Measurements from ENCODE around the gene MEGF6.

Gene MEGF6

DNA sequence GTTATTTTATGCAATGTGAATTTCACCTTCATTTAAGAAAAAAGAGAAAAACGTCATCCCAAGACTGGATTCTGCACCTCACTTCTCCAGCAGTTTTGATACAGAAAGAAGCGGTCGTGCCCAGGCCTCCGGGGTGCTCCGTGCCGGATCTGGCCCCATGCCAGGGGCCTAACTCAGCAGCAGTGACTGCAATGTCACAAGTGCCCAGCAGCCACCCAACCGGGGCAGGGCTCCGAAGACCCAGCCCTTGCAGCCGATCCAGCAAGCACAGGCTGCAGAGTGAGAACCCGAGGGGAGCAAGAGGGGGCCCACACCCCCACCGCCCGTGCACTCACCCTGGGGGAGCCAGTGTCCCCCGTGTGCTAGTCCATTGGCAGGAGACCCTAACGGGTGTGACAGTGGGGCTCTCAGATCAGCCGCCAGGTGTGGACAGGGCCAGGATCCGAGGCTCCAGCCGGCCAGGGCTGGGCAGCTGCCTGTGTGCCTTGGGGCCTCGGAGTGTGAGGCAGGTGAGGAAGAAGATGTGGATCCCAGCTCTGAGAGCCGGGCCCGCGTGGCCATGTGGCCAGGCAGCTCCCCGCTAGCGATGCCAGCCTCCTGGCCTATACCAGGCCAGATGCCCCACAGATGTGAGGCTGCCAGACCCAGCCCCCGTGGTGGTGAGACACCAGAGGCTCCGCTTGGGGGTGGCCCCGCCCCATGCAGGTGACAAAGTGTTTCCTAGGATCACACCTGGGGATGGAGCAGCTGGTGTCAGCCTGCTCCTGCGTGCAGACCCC is 60.6 kb downstream of the MEGF6 start:
- FAIRE-seq: no peak

DNA sequence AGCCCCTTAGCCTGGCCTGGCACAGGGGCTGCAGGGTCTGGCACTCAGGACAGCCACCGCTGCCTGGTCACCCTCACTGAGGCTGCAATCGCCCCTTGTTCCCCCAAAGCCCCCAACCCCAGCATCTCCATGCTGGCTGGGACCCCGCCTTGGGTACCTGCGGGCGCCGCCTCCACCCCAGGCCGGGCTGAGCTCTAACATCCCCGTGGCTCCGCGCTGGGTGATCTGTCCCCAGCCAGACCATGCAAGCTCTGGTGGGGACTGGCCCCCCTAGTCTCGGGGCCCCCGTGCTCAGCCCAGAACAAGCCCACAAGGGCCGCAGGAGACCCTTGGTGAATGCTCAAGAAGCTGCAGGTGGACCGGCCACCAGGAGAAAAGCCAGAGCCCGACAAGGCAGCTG is 62.4 kb downstream of the MEGF6 start:
- no peak for FAIRE-seq

DNA sequence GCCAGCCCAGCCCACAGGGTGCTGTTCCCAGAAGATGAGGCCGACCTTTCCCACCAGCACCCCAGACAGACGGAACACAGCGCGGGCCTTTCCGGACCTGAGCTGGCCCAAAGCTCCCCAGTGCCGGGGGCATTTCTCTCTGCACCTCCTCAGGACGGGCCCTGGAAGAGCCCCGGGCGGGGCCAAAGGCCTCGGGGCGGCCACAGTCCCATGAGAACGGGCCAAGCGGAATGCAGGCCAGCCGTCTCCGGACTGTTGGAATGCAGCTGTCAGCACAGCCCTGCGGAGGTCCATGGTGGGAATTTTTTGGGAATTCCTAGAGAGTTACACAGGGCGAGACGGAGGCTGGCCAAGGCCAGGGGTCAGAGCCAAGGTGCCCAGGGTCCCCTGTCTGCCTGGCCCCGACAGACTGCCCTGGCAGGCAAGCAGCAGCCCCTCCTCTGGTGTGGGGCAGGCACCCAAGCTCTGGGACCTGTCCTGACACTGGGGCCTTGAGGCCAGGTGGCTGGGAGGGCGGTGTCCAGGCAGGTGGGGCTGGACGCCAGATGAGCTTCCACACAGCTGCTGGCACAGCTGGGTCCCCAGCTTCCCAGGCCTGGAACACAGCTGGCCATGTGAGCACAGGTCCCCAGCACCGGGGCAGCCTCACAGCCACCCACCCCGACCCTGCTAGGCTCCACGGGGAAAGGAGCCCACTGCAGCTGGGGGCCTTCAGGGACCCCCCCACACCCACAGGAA is 63.0 kb downstream of the MEGF6 start:
- no peak for FAIRE-seq

DNA sequence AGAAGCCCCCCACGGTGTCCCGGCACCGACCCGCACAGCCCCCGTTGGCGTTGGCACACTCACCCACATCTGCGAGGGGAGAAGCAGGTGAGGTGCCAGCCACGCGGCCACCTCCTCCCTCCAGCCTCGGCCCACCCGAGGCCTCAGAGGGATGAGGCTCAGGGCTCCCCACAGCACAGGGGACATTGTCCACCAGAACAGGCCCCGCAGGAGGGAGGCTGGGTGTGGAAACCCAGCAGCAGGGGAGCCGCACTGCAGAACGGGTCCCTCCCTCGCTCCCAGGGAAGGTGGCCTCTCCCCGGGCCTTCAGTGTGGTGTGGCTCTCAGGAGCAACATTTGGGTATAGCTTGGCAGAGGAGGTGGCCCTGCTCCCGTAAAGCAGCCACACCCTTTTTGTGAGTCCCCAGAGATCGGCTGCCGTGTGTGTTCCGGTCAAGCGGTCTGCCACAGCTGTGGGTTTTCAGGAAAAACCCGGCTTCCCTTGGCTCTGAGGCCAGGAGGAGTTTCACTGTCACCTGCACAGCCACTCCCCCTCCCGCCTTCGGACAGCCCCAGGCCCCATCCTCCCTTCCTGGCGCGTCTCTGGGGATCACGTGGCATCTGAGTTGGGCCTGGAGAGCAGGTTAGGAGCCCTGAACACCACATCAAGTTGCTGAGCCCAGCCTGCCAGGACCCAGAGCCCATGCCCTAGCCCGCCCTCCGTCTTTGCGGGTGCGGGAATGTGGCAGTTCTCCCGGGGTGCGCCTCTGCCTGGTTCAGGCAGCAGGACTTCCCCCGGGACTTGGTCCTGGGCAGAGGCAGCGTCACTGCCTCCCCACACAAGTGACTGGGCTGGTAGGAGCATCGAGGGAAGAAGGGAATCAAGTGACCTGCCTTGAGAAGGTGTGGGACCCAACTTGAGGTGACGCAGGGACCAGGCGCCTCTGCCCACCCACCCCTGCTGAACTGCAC is 64.0 kb downstream of the MEGF6 start:
- no peak for FAIRE-seq

DNA sequence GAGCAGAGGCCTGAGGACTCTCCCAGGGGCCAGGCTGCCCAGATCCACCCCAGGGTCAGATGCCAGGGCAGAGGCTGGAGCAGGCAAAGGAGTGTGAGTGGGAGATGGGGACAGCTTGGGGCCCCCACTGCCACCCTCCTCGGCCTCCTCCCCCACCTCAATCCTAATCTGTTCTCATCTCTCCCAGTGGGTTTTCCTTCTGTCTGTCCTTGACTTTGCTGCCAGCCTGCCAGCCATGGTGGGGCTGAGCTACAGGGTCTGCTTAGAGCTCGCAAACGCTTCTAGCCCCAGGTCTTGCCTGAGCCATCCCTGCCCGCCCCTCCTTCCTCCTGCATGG is 65.3 kb downstream of the MEGF6 start:
- no peak for FAIRE-seq

DNA sequence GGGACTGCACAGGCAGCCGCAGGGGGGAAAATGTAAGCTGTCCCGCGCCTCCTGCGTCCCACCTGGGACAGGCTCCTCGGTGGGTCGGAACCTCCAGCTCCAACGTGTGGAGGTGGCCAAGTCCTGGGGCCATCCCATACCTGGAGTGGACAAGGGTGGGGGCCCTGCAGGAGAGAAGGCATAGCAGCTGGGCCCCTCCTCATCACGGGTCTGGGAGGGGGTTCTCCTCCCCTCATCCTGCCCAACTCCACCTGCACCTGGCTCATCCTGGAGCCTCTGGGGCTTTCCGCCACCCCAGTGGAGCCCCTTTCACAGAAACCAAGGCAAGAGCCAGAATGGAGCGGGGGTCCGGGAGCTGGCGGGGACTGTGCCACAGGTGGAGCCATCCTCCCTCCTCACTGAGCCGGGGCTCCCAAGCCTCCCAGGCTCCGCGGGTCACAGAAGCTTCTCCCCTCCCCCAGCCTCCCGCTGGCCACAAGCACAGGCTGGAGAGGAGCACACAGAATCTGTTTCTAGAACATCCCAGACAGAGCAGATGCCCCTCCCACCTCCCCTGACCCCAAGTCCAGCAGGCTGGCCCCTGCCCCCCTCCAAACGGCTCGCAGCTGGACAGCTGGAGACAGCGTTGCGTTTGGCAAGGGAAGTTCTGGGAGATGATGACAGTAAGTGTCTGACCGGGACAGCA is 65.8 kb downstream of the MEGF6 start:
- no peak for FAIRE-seq

DNA sequence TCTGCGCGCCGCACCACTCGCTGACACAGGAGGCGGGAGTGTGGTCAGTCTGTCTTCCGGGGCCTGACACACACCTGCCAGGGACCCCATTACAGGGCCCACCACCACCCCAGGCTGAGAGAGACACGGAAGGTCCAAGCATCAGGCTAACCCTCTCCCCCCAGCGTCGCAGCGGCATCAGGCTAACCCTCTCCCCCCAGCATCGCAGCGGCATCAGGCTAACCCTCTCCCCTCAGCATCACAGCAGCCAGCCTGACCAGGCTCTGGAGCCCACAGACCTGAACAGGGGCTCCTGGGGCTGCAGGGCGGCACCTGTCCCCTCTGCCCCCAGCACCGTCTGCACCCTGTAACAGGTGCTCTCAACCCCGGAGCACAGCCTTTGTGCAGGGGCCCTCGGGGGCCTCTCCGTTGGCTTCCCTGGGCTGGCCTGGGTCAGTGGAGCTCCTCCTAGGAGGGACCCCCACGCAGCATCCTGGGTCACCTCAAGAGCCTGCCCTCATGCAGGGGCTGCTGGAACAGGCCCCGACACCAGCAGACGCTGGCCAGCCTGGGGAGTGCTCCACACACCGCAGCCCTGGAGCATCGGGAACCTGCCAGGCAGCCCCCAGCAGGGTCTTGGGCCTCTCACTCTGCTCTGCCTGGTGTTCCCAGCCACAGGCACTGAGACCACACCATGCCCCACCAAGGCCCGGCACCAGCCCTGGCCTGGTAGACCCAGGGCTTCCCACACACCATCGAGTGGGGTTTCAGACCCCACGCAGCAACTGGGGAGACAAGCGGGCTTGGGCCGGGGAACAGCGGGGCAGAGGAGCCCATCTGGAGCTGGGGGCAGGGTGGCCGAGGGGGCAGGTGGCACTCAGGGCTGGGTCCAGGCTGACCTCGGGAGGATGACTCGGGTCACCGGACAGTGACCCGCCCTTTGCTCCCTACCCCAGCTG is 67.0 kb downstream of the MEGF6 start:
- FAIRE-seq: no peak

DNA sequence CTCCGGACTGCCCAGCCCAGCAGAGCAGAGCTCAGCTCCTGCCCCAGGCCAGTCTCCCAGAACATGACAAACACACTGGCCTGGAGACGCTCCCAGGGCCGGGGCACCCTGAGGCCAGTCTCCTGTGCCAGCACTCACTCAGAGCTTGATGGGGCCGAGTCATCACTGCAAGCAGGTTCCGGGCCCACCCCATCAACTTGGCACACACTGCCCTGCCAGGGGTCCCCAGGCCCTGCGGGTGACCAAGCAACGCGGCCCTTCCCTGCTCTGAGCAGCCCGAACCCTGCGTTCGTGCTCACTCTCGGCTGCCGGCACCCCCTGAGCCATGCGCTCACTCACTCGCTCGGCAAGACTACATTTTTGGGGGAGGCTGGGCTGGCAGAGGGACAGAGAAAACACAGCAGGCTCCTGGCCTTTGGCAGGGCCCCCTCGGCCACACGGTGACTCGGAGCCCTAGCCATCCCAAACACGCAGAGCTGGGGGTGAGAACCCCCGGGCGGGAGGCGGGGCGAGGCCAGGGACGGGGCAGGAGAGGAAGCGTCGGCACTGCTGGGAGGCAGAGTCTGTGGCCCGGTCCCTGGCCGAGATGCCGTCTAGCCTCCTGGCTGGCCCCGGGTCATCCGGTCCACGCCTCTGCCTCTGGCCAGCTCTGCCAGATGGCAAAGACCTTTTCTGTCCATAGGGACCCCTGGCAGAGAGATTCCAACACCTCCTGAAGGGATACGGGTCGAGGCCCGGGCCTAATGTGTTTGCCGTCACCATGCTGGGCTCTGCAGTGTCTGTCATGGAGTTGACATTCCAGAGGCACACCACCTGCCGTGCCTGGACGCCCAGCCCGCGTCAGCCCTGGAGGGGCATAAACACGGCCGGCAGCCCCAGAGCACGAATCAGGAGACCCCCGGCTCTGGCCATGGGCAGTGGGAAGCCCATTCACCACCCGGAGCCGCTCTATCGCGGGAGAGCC is 68.0 kb downstream of the MEGF6 start:
- no peak for FAIRE-seq

DNA sequence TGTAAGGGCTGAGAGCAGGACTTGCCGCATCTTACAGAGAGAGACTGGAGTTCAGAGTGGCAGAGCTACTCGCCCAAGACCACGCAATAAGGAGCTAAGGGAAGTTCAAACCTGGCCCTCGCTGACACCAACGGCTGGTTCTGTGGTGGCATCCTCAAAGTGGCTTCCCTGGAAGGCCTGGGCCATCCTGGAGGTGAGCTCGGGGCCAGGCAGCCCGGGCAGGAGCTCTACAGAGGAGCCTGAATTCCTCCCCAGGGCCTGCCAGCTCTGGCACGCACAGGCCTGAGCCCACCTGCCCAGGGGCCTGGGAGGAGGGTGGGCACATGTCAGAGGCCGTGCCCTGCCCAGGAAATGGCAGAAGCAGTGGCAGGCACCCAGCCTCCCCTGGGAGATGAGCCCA is 68.6 kb downstream of the MEGF6 start:
- no peak for FAIRE-seq

DNA sequence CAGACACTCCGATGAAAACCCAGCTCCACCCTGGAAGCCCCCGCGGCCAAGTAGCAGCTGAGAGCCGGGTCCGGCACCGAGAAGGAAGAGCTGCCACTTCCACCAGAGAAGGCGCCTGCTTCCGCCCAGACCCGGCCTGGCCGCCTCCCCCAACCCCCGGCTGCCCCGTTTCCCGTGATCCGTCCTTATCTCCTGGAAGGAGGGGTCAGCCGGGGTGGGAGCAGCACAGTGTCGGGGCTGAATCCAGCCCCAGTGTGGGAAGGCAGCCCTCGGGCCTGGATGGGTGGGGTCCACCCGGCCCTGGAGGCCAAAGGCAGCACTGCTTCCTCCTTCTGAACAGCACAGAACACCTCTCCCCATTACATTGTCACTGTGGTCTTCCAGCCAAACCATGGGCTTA is 69.4 kb downstream of the MEGF6 start:
- FAIRE-seq: no peak

DNA sequence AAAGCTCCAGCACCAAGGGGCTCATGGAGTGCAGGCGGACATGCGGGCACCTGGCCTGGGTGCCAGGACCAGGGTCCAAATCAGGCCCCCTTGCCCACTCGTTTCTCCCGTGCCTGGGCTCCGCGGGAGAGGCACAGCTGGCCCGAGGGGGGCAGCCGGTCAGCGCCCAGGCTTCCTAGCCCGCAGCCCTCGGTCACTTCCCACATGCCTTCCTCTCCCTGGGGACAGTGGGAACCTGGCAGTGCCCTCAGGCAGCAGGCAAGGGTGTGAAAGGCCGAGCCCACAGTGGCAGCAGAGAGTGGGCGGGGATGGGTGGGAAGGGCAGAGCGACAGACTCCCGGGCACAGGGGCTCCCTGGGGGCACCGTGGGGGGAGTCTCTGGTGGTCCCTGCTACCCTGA is 69.8 kb downstream of the MEGF6 start:
- no peak for FAIRE-seq

DNA sequence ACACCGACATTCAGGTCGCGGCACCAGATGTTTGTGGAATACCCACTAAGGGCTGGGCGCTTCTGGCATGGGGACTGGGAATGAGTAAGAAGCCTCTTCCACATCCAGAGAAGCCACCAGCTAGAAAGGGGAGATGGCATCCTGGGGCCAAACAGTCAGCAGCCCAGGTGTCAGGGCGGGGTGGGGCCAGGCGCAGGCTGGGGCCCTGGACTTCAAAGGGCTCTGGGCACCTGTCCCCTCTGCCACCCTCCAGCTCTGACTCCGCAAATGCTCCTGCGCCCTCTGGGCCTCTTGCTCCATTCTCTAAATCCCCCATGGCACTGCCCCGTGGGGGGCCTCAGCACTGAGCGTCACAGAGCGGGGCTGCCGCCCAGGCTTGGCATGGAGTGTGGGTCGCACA is 70.4 kb downstream of the MEGF6 start:
- no peak for FAIRE-seq

DNA sequence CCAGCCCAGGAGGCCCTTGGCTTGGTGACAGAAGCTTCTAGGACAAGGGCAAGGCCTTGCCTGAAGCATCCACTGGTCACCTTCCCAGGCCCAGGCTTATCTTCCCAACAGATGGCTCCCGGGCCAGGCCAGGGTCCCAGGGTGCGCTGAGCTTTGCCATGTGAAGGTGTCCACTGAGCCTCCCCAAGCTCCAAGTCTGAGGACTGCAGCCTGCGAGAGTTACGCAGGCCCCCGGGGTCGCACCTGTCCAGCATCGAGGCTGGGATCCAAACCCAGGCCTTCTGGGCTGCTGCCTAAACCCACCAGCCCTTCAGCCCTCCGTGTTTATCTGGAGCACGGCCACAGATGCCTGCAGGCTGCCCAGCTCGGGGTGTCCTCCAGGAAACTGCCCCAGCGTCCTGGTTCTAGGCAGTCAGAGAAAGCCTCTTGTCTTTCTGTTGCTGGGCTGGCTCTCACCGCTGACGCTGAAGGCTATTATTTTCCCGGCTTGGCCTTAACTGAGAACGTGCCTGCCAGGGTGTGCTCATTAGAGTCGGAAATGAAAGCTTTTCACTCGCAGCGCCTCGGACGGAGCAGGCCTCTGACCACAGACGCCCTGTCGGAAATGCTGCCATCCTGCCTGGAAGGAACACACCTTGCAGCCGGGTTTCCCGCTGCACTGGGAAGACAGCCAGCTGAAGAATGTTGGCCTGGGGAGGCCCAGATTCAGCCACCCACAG is 71.4 kb downstream of the MEGF6 start:
- FAIRE-seq: no peak

DNA sequence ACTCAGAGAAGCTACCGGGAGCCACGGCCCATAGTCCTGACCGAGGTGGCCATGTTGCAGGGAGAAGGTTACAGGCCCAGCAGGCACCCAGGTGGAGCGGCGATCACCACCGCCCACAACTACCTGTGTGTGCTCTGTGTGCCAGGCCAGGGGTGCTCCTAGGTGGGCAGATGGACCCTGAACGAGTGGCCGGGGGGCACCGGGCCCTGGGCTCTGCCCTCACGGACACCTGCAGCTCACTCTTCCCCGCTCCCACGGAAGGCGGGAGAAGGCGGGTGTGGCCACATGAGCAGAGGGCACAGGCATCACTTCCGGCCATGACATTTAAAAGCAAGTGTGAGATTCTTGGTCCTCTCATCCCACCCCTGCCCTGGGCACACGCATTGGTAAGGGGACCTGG is 73.9 kb downstream of the MEGF6 start:
- no peak for FAIRE-seq

DNA sequence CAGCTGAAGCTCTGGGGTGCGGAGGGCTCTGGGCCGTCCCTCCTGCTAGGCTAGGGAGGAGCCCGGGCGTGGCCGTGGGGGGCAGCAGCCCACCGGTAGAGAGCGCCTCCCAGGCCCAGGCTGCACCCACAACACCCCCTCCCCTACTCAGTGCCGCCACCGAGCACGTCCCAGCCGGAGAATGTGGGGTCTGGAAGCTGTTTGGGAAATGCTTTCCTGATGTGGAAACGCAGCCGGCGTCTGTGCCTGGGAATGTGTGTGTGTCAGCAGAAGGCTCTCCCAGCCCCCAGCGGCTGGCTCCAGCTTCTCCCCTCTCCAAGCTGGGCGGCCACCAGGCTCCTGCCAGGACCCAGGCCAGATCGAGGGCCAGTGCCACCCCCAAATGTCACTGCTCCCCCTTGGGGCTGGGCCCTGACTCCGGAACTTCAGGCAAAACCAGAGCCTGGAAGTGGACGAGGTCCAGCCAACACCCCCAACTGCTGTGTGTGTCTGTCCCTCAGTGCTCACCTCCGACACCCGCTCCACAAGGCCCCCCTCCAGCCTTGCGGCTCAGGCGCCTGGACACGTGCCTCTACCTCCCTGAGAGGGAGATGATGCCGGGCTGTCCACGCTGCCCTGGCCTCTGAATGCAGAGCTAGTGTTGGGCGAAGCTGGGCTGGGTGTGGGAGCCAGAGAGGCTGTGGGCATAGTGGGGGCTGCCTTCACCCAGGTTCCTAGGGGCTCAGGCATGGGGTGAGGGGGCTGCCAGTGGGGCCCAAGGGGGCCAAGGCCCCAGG is 74.7 kb downstream of the MEGF6 start:
- FAIRE-seq: no peak

DNA sequence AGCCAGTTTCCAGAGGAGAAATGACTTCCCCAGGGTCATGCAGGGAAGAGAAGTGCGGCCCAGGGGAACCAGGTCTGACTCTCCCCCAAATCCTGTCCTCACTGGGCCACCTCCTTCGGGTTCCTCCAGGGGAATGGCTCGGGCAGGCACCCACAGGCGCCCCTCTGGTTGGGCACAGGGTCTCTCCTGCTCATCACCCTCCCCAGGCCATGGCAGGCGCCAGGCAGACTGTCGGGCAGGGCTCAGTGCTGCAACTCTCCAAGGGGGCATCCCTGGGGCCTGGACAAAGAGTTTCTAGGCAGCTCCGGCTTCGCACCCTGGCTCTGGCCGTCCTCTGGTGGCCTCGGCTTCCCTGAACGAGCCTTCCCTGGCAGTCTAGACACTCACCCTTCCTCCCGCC is 75.6 kb downstream of the MEGF6 start:
- no peak for FAIRE-seq

DNA sequence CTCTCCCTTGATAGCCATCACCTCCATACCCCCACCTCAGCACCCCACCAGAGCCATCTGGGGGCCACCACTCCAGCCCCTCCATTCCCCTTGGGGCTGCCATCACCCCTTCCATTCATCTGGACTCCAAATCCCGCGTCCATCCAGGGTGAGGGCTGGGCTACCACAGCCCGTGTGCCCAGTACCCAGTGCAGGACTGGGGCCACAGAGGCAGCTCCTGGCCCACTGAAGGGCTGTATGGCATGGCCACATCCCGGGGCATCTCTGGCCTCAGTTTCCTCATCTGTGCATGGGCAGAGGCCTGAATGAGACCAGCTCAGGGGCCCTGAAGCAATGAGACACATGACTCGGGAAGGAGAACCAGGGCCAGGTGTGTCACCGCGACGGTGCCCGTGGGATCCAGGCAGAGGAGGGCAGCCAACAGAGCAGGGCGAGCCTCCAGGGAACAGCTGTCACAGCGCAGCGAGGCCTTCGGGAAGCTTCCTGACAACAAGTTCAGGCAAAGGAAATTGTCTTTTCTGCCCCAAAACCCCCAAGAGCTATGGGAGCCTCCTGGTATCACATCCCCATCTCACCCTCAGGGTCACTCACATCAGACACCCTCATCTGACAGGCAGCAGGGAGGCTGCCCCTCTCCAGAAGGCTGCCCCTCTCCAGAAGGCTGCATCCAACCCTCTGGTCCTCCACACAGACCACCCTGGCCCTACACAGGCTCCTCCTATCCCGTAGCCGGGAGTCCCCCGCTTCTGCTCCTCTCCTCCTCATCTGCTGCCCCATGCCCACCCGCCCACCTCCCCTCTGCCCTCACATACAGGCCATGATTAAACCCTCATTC is 76.3 kb downstream of the MEGF6 start:
- no peak for FAIRE-seq
